DMS114 treated with DMSO at 0.1 percent for 48 hours (cell line): Measurements from ENCODE around the gene RAD50.
"Not testable (repeated sequence)": the region's sequence is repeated elsewhere in the genome, so short reads cannot be mapped to it uniquely, and the experiment has no call there.

Experiments used
- DNase-seq: peaks from one replicate; lab custom pipeline; 2025; ENCODE audit not compliant: unreplicated experiment; lab: John Stamatoyannopoulos, UW

Gene RAD50

DNA sequence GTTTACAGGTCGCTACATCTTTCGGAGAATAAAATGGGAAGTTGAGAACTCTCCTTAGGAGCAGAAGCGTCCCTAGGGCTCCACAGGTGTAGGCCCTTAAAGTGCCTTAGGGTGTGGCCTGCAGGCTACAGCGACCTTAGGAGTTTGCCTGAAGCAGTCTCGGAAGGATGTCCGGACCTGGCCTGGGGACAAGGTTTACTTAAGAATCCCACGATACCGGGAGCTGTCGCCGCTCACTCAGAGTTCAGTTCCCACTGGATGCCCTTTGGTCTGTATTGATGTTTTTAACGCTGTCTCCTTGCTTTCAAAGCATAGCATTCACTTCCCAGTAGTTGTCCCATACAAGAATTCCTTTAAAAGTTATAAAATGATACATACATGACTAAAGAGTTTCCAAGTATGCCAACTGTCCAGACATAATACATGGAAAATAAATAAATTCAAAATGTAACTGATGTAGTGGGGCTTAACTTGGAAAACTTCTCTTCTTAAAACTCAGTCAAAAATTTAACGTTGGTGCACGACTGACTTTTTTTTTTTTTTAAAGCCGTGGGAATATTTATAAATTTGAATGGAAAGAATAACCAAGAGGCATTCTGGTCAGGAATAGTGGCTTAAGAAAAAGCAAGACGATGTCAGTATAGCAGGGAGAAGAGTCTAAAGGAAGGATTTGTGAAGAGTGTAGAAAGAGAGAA lies 848 bp downstream of the RAD50 start:
- peak; percentile 17 for DNase-seq

DNA sequence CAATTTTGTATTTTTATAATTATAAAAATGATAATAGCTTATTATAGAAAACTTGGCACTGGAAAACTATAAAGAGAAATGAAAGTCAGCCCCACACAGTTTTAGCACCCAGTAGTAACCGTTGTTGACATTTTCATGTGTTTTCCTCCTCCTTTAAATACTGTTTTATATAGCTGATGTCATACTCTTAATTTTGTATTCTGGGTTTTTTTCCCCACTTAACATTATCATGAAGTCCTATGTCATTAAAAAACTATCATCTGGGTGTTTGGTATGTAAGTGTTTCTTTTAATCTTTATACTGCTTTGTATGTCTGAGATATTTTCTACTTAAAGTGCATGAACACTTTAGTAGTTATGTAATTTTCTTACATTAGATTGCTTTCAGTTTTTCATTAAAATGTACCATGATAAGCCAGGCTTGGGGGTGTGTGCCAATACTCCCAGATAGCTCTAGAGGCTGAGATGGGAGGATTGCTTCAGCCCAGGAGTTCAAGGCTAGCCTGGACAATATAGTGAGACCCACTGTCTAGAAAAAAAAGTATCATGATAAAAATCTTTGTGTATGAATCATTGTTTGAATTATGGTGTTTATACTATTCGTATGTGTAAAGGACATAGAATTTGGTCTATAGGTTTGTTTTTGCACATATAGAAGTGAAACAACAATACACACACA lies 2.7 kb downstream of the RAD50 start:
- DNase-seq = no peak

DNA sequence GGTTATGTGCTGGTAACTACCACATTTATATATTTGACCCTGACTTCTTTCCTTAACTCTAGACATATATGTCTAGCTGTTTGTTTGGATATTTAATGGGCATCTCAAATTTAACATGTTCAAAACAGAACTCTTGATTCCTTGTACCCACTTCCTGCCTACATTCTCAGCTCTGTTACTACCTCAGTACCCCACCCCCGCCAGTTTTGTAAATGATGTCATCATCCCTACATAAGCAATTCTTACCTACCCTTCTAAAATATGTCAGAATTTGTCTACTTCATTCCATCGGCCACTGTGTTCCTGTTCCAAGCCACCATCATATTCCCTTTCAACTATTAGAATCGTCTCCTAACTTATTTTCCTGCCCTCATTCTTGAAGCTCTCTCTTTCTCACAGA lies 4.8 kb downstream of the RAD50 start:
- no peak for DNase-seq

DNA sequence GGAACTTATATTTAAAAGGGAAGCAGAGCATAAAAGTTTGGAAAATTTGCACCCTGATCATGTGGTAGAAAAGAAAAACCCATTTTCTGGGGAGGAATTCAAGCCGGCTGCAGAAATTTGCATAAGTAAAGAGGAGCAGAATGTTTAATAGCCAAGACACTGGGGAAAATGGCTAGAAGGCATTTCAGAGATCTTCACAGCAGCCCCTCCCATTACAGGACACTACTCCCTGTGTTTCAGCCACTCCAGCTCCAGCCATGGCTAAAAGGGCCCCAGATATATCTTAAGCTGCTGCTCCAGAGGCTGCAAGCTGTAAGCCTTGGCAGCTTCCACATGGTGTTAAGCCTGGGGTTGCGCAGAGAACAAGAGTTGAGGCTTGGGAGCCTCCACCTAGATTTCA lies 7.8 kb downstream of the RAD50 start:
- not testable (repeated sequence) for DNase-seq

DNA sequence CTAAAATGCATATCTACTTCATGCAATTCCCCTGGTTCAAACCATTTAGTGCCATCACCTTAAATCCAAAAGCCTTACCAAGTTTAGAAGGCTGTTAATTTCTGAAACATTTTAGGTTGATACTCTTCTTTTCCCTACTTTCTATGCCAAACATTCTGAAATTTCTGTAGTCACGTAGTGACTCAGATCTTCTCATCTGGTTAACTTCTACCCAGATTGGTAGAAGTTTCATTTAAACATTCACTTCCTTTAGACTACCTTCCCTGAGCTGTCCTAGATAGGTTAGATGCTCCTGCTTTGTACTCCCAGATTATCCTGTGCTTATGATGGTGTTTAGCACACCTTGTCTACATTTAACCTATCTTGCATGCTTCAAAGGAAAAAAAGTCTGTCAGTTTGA lies 9.9 kb downstream of the RAD50 start:
- DNase-seq = no peak

DNA sequence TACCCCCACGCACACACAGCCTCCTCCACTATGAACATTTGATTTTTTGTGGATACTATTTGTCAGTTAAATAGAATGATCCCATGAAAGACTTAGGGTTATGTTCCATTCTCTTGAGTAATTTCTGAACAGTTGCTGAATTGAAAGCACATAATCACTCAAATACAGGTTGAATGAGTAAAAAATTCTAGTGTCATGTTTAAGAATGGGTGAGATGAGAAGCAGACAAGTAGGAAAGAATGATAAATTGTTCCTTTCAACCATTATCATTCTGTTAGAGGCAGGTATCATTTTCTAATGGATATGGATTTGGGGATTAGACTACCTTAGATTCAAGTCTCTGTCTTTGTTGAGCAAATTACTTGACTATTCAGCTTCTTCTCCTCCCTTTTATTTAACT lies 19.3 kb downstream of the RAD50 start:
- DNase-seq = no peak

DNA sequence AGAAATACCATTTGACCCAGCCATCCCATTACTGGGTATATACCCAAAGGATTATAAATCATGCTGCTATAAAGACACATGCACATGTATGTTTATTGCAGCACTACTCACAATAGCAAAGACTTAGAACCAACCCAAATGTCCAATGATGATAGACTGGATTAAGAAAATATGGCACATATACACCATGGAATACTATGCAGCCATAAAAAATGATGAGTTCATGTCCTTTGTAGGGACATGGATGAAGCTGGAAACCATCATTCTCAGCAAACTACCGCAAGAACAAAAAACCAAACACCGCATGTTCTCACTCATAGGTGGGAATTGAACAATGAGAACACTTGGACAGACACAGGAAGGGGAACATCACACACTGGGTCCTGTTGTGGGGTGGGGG lies 27.8 kb downstream of the RAD50 start:
- DNase-seq = not testable (repeated sequence)

DNA sequence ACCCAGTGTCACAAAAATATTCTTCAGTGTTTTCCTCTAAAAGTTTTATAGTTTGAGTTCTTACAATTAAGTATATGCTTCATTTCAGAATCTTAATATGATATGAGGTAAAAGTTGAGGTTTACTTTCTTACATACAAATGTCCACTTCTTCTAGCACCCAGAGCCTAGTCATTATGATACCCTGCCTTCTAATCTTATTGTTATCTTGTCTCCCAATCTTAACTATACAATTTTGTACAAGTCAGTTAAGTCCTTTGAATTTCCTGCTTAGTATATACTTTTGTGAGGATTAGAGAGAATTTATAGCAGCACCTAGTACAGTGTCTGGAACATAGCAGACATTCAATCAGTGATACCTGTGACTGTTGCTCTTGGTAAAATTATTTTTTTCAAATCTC lies 29.3 kb downstream of the RAD50 start:
- DNase-seq = no peak

DNA sequence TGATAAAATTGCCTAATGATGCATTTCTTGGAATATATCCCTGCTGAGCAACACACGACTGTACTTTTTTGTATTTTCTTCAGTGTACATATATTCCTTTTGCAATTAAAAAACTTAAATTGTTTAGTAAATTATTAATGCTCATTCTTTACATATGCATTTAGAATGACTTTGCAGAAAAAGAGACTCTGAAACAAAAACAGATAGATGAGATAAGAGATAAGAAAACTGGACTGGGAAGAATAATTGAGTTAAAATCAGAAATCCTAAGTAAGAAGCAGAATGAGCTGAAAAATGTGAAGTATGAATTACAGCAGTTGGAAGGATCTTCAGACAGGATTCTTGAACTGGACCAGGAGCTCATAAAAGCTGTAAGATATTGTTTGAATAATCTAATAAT lies 32.7 kb downstream of the RAD50 start:
- DNase-seq = no peak

DNA sequence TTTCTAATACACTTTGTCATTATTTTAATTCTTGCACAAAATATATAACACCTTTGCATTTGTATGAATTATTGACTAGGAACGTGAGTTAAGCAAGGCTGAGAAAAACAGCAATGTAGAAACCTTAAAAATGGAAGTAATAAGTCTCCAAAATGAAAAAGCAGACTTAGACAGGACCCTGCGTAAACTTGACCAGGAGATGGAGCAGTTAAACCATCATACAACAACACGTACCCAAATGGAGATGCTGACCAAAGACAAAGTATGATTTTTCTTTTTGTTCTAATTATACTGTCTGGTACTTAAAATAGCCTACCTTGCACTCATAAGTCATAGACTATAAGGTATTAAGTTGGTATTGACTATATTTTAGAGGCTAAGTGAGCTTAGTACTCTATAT lies 34.4 kb downstream of the RAD50 start:
- no peak for DNase-seq

DNA sequence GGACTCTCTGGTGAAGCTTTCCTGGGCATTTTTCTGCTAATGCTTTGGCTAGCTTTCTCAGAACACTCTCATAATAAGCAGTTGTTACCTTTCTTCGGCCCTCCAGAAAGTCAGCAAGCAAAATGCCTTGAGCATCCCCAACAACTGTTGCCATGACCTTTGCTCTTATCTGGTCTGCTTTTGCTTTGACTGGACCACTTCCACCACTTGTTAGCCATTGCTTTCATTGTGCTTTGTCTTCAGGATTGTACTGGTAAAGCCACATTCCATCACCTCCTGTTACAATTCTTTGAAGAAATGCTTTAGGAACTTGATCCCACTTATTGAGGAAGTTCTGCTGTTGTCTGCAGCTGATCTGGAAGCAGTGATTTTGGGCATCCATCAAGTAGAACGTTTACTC lies 35.7 kb downstream of the RAD50 start:
- DNase-seq = no peak

DNA sequence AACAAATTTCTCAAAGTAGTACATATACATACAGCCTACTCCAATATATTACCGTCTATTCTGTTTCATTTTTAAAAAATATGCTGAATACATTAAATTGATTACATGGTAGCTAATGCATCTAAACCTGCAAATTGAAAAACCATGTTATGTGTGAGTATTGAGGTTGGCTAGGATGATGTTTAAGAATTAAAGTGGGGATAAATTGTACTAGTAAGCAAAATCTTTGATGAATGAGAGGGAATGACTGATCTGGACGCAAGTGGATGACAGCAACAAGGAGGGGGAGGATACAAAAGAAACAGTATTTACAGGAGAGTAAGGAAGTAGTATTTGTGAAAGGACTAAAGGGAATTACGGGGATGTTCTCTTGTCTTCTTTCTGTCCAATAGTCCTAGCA lies 37.4 kb downstream of the RAD50 start:
- no peak for DNase-seq

DNA sequence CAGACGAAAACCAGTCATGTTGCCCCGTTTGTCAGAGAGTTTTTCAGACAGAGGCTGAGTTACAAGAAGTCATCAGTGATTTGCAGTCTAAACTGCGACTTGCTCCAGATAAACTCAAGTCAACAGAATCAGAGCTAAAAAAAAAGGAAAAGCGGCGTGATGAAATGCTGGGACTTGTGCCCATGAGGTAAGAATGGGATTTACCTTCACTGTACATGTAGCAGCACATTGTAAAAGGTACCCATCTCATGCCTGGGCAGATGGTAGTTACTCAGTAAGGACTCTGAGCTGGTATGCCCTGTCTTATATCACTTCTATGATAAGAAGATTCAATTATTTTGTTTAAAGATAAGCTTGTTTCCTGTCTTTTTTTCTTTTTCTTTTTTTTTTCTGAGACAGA lies 38.8 kb downstream of the RAD50 start:
- no peak for DNase-seq

DNA sequence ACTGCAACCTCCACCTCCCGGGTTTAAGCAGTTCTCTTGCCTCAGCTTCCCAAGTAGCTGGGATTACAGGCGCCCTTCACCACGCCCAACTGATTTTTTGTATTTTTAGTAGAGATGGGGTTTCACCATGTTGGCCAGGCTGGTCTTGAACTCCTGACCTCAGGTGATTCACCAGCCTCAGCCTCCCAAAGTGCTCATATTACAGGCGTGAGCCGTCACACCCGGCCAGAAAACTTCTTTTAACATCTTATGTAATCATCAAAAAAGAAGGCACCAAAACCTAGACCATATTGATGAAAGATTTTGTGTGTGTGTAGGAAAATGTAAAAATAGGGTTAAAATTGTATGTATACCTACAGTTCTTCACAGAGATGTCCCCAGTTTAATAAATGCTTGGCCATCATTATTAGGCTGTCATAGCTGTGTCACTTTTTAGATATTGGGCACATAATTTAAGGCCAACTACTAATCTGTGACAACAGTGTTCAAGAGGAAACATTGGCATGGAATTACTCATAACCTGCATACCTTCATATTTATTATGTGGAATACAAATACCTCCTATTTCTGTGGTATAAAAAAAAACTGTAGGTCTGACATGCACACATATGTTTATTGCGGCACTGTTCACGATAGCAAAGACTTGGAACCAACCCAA lies 44.4 kb downstream of the RAD50 start:
- no peak for DNase-seq

DNA sequence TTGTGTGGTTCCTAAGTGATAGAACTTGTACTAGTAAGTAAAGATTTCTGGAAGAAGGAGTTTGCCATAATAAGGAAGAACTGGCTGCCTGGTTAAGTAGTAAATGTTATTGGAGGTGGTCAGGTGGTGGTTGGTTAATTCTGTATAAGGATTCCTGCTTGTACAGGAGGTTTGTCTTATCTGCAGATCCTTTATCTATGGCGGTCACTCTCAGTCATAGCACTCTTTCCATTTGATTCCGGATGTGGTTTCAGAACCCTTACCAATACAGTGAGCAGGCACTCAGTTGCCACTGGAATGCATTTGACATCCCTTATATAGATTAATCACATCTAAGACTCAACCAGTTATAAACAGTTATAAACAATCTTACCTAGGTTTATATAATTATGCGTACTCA lies 50.3 kb downstream of the RAD50 start:
- no peak for DNase-seq

DNA sequence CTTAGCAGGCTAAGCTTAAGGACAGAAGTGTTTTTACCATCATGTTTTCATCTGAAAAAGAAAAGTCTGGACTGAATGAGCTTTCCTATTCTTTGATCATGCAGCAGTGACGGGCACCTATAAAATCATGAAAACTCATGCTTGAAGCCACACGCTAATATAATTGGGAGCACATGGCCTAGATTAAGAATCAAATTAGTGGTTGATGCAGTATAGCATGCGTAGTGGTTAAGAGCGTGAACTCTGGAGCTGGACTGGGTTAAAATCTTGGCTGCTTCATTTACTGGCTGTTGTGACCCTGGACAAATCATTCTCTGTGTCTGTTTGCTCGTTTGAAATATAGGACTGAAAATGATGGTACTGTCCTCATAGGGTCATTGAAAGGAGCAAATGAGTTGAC lies 51.3 kb downstream of the RAD50 start:
- no peak for DNase-seq

DNA sequence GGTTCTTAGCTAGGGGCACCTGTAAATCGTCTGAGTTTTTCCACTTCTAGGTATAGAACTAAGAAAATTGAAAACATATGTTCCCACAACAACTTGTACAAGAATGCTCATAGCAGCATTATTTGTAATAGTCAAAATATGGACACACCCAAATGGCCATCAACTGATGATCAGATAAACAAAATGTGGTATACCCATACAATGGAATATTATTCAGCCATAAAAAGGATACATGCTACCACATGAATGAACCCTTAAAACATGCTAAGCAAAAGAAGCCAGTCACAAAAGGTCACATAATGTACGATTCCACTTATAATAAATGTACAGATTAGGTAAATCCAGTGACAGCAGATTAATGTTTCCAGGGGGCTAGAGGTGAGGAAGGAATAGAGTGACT lies 55.2 kb downstream of the RAD50 start:
- no peak for DNase-seq

DNA sequence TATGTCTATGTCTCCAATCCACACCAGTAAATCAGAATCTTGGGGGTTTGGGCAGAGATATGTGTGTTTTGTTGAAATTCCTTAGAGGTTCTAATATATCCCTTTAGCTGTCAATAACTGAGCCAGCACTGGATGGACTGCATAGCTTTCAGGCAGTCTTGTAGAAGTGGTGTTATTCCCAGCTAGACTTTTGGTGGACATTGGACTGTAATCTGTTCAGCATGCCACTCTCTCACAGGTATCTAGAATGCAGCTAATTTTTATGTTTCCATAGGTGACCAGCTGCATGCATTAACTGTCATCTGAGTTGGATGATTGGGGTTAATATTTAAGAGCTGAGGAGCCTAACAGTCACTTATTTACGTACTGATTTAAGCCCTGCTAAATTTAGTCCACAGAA lies 56.1 kb downstream of the RAD50 start:
- no peak for DNase-seq

DNA sequence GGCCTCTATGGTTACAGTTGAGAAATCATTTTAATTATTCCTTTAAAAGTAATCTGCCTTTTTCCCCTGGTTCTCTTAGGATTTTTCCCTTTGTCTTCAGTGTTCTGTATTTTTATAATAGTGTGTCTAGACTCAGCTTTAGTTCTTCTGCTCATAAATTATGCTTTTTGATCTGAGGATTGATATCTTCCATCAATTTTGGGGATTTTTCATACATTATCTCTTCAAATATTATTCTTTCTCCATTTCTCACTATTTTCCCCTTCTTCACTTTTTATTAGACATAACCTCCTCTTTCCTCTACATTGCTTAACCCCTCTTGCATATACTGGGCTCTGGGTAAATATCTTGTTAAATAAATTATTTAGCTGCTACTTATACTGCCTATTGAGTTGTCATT lies 64.9 kb downstream of the RAD50 start:
- no peak for DNase-seq

DNA sequence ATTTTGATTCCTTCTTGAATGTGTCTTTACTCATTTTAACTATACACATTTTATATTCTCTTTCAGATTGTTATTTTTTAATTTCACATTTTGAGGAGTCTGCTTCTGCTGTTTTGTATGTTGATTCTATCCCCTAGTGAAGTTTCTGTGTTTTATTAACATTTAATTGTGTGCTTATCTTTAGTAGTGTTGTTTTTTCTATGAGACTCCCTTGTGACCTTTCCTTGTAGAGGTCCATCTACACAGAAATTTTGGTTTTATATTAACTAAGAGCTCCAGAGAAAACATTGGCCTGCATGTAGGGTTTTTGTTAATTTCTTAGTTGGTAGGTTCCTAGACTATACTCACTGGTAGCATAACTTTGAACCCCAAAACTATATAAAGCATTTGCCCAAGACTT lies 65.8 kb downstream of the RAD50 start:
- DNase-seq = no peak

DNA sequence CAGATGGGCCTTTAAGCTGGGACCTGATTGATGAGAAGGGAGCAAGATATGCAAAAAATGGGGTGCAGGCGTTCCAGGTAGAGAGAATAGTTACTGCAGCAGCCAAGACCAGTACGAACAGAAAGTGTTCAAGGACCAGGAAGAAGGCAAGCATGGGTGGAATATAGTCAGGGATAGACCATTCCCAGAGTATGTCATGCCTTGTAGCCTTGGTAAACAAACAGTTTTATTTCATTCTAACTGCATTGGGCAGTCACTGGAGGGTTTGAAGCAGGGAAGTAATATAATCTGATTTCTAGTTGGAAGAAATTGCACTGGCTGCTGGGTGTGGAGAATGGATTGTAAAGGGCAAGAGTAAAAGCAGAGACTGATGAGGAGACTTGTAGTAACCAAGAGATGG lies 70.7 kb downstream of the RAD50 start:
- no peak for DNase-seq

DNA sequence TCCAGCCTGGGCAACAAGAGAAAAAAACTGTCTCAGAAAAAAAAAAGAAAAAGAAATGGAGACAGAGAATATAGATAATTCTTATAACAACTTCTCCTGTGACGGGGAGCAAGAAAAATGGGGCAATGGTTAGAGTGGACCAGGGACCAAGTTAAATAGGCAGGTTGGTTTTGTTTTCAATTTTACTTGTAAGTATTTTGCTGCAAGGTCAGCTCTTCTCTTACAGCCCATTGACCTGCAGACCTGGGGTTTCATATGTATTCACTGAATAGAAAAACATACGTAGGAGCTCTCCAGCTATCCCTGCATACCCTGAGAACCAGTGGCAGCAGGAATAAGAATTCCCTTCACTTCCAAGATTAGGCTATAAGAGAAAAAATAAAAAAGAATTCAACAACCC lies 72.0 kb downstream of the RAD50 start:
- DNase-seq = no peak
